Fibroblast of skin of left biceps (primary cell): ENCODE measurements around the gene ASB16.
A peak's percentile ranks its signal among the peaks of the same experiment; 100 is the strongest.

ENCODE experiments used
- DNase-seq, 2 experiments: peaks; one replicate each; pipeline ENCODE4 v3.0.0-alpha.2; 2013; ENCODE audit warnings: low read depth in 2 of 2

Gene ASB16

GRCh38 chr17:44209786-44210341 lies 39.4 kb downstream of the ASB16 start:
- DNase-seq: no peak

DNA sequence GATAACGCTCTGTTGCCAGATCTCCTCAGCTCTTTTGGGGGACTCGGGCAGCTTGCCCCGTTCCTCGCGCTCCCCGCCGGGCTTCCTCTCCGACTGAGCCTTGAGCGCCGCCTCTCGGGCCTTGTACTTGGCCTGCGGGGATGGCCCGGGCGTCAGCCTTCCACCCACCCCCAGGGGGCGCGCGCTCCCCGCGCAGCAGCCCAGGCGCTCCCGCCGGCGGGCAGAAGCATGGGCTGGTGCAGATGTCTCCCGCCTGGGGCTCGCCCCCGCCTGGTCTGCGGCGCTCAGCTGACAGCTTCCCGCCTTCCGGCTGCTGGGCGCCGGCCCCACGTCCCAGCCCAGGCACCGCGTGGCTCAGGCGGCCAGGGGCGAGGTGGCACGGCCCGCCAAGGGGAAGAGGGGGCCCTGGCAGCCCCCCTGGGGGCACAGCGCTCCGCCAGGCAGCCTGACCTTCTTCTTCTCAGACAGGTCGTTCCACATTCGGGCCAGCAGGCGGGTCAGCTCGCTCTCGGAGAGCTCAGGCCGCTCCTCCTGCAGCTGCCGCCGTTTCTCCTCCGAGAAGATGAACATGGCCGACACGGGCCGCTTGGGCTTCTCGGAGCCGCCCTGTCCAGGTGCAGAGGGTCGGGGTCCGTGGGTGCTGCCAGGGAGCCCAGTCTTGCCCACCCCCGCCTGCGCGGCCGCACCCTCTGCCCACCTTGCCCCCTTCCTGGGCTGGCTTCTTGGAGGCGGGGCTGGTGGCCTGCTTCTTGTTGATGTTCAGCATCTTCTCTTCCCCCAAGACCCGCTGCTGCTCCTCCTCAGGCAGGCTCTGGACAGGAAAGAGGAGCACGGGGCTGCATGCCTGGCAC lies 40.1 kb downstream of the ASB16 start:
- DNase-seq: no peak

GRCh38 chr17:44211281-44212265 lies 41.1 kb downstream of the ASB16 start:
- DNase-seq: no peak

GRCh38 chr17:44212507-44213402 lies 42.3 kb downstream of the ASB16 start:
- DNase-seq: no peak

DNA sequence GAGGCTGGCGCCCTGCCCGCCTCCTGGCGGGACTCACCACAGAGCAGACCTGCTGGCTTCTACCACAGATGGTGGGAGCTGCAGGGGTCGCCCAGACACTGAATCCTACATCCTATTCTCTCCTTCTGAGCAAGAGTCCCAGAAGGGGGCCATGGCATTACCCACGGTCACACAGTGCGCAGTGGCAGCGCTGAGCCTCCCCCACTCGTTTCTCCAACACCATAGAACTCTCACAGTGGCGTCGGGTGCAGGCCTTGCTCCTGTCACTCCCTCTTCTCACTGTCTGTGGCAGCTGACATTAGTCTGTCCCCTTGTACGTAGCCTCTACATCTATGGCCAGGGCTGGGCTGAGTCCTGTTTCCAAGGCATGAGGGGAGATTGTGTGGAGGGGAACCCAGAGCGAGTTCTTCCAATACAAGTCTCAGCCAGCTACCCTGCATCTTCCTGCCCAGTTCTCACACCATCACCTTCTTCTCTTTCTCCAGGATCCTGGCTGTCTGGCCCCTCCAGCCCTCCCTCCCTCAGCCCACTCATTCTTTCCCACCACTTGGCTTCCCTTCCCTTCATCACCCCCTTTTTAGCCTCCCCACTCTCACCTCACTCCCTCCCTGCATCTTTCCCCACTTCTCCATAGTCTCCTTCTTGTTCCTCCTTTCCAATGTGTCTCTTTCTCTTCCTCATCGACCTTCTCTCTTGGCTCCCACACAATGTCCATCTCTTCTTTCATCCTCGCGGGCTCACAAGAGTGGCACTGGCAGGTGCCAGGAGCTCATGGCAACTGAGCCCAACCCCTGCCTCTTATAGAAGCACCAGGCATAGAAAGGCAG lies 43.1 kb downstream of the ASB16 start:
- no peak for DNase-seq

GRCh38 chr17:44214230-44214494 lies 43.7 kb downstream of the ASB16 start:
- DNase-seq: no peak

DNA sequence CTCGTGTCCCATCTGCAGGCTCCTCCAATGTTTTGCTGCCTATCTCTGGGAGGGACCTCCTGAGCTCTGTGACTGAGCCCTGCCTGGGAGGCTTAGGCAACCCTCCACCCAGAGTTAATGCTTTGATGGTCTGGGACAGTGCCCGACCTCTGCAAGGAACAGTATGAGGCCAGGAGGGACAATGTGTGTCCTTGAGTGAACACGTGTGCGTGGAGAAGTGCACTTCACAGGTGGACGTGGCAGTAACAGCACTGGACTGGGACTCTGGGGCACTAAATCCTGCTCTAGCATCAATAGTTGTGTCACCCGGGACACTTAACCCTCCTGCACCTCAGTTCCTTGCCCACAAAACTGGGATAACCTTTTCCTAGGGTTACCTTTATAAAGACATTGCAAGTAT lies 44.4 kb downstream of the ASB16 start:
- no peak for DNase-seq

DNA sequence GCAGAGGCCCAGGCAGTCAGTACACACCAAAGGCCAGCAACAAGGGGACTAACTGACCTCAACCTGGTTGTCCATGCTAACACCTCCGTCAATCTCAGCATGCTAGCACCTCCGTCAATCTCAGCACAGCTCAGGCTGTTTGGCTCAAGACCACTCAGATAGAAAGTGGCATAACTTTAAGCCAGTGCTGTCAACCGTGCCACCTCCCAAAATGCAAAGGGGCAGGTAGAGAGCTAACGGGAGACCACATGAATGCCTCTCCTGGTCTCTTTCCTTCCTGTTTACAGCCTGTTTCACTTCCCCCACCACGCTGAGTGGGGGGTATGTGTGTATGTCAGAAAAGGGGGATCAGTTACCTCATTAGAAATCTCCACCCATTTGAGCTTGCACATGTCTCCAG lies 45.7 kb downstream of the ASB16 start:
- no peak for DNase-seq

- no peak for DNase-seq
Measured at GRCh38 chr17:44216694-44217093, 46.2 kb downstream of the ASB16 start.

DNA sequence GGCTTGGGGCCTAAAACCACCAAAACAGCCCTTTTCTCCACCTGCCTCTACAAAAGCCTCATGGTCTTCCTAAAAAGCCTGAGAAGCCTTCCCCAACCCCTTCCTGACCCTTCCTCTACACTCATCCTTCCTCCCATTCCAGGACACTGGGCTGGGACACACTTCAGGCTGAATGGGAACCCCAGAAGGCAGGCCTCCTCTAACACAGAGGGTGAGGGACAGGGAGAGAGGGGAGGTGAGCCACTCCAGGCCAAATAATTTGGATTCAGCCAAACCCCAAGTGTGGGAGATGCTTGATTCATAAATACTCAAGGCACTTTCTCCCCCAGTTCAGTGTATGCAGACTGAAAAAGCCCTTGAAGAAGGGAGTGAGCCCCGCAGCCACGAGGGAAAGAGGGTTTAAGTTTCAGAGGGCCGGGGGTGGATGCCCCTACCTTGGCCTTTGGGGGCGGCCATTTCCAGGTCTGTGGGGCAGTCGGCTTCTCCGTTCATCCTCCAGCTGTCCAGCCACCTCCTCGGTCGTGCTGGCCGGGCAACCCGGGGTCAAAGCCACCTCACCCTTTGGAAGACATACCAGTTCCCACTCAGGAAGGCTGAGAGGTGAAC lies 47.3 kb downstream of the ASB16 start:
- no peak for DNase-seq

- DNase-seq: peak; percentile 84 to 88
Measured at GRCh38 chr17:44218344-44219107, 48.0 kb downstream of the ASB16 start.

DNA sequence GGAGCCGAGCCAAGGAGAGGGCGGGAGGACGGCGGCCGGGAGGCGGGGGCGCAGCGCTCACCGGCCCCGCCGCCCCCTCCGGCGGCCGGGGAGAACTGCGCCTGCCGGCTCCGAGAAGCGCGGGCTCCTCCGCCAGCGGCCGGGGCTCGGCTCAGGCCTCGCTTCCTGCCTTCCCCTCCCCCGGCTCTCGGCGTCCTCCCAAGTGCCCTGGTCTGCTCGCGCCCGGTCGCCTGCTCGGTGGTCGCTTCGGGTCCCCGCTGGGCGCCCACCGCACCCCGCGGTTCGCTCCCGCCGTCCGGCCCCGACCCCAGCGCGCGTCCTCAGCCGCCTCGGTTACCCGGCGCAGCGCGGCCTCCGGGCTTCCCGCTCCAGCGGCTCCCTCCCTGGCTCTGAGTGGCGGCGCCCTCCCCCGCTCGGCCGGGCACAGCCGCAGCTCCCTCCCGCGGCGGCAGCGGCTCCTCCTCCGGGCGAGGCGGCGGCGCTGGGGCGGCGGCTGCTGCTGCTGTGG lies 48.7 kb downstream of the ASB16 start:
- no peak for DNase-seq

- DNase-seq: no peak
Measured at GRCh38 chr17:44219616-44220212, 49.2 kb downstream of the ASB16 start, which contains the start of gene UBTF. Gene UBTF, minus strand, starts transcription at chr17:44219675. Its CDS starts 1,446 bp downstream, at chr17:44218229.

DNA sequence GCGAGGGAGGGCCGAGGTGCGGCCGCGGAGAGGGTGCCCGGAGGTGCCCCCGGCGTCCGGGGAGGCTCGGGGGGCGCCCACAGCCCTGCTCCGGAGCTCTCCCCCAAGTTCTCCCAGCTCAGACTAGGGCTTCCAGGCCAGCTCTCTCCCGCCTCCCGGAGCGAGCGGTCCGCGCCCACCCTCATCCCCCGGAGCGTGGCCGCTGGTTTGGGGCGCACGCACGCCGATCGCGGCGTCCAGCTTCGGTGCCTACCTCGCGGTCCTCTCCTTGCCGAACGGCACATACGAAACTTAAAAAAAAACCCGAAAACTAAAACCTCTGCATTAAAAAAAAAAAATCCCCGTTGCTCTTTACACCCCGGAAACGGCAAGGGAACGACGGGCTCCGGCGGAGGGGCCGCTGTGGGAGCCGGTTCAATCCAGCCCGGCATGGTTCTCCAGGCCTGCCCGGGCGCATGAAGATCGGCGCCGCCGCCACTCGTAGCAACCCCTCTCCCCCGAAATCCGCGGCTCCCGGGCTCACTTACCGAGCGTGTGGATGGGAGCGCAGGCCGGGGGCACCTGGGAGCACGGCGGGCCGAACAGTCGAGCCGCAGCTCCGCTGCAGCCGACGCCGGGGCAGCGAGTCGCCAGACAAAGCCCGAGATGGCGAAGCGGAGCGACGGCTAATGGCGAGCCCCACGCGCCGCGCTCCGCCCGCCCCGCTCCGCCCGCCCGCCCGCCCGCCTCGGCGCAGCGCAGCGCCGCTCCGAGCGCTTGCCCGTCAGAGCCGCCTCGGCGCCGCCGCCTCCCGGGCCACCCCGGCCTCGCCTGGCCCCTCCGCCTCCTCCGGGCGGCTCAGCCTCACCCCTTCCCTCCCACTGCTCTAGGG lies 49.9 kb downstream of the ASB16 start:
- no peak for DNase-seq

DNA sequence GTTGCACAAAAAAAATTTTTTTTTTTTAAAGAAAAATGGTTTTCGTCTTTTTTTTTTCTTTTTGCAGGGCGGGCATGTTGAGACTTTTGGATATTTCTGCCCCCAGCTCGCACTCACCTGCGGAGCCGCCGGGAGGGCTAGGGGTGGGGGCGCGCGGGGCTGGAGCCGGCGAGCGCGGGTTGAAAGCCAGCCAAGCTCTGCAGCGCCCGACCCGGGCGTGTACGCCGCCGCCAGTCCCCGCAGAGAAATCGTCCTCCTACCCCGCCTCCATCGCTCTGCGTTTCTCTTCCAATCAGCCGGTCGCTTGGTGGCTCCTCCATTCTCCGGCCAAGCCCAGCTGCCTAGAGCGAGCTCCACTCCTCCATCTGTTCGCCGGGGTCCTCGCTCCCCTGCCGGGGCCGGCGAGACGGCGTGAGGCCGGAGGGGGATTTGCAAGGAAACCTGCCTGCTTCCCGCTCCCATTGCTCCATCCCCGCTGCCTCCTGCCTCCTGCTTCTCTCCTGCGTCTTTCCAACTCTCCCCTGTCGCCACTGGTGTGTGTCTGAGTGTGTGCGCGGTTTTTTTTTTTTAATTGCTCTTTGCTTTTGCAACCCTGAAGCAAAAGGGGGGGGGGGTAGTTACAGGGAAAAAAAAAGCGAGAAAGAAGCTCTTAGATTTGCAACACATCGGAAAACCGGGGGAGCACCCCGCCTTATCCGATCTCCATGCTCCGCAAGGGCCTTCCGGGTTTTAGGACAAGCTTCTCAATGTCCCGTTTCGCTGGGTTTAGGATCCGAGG lies 50.8 kb downstream of the ASB16 start:
- DNase-seq: no peak

DNA sequence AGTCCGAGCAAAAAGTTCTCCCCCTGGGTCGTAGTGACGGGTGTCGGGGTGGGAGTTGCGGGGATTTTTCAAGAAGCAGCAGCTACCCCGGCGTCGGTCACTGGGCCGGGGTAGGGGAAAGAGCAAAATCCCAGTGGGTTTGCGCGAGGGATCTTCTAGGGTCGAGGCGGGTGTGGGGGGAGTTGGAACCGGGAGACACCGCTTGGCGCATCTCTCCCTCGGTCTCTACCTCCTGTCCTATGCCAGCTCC lies 51.3 kb downstream of the ASB16 start:
- DNase-seq: no peak
